Measurements from ENCODE around the gene MAPK8. TPM values are rescaled to one million over a fixed set of nuclear protein-coding genes. Genes with fewer than 3 reads are reported as not detected.

MAPK8 gene
- total RNA-seq, 1 donor from 2014 or later, result 47.4 TPM

DNA sequence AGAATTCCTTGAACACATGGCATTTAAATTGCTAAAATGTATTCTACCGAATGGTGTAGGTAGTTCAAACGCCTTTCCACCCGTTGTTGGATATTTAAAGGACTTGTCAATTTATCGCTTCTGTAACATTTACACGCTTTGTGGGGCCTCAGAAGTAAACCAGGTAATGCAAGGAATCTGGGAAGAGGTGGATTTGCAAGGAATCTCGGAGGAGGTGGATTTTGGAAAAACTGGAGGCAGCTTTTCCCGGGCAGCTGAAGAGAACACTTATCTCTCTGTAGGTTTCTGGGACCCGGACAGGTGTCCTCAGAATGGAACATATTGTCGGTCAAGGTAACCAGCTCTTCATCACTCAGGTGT is 592 bp upstream of the MAPK8 start:
- peak overlapping the region; percentile 65 for H2AFZ ChIP-seq (ENCODE audit: low read depth, low read length)
- H3K4me1 ChIP-seq (ENCODE audit: insufficient read depth, low read length), result peaks cover 13% of the 10 kb centered on the region
- peak overlapping the region; percentile 85 for H3K4me3 ChIP-seq (ENCODE audit: insufficient read depth, low read depth, low read length)
- H3K27ac ChIP-seq (ENCODE audit: low read depth, low read length), result no peak overlapping the region
- H4K20me1 ChIP-seq (ENCODE audit: insufficient read depth, low read length), result peaks cover 36% of the 10 kb centered on the region
- no peaks in the 10 kb centered on the region for H3K27me3 ChIP-seq (ENCODE audit: insufficient read depth, low read length)
- H3K36me3 Mint-ChIP-seq (ENCODE audit: low read depth, unreplicated experiment), result no peaks in the 10 kb centered on the region
- peak overlapping the region; percentile 86 for H3K4me3 Mint-ChIP-seq (ENCODE audit: unreplicated experiment)
- peak overlapping the region; percentile 94 for H3K9ac ChIP-seq (ENCODE audit: low read length)
- H3K79me2 ChIP-seq (ENCODE audit: insufficient read depth, low read length), result peaks cover 40% of the 10 kb centered on the region
- no peaks in the 10 kb centered on the region for H3K9me3 Mint-ChIP-seq (ENCODE audit: unreplicated experiment)
- DNase-seq (ENCODE audit: low read depth) (no peak), FAIRE-seq (no peak)
- H3K4me2 ChIP-seq (ENCODE audit: low read length), result peak overlapping the region; percentile 98
- H3K9me3 ChIP-seq (ENCODE audit: insufficient read depth, low read depth, low read length), result no peaks in the 10 kb centered on the region
- peaks cover 14% of the 10 kb centered on the region for H3K4me1 Mint-ChIP-seq (ENCODE audit: low read depth, unreplicated experiment)
- H3K27me3 Mint-ChIP-seq (ENCODE audit: low read depth, unreplicated experiment), result peaks cover 13% of the 10 kb centered on the region
- TF ChIP-seq EZH2 (IDR thresholded peaks at IDR 0.05; ENCODE audit: insufficient read depth, low read length), result no peak
- TF ChIP-seq, protein P1, sequence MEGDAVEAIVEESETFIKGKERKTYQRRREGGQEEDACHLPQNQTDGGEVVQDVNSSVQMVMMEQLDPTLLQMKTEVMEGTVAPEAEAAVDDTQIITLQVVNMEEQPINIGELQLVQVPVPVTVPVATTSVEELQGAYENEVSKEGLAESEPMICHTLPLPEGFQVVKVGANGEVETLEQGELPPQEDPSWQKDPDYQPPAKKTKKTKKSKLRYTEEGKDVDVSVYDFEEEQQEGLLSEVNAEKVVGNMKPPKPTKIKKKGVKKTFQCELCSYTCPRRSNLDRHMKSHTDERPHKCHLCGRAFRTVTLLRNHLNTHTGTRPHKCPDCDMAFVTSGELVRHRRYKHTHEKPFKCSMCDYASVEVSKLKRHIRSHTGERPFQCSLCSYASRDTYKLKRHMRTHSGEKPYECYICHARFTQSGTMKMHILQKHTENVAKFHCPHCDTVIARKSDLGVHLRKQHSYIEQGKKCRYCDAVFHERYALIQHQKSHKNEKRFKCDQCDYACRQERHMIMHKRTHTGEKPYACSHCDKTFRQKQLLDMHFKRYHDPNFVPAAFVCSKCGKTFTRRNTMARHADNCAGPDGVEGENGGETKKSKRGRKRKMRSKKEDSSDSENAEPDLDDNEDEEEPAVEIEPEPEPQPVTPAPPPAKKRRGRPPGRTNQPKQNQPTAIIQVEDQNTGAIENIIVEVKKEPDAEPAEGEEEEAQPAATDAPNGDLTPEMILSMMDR (IDR thresholded peaks at IDR 0.05; ENCODE audit: insufficient read depth, low read depth, low read length), result no peak
- no peaks in the 10 kb centered on the region for H3K36me3 ChIP-seq (ENCODE audit: insufficient read depth, low read length)
- H3K27ac Mint-ChIP-seq (ENCODE audit: unreplicated experiment), result peak overlapping the region; percentile 75

DNA sequence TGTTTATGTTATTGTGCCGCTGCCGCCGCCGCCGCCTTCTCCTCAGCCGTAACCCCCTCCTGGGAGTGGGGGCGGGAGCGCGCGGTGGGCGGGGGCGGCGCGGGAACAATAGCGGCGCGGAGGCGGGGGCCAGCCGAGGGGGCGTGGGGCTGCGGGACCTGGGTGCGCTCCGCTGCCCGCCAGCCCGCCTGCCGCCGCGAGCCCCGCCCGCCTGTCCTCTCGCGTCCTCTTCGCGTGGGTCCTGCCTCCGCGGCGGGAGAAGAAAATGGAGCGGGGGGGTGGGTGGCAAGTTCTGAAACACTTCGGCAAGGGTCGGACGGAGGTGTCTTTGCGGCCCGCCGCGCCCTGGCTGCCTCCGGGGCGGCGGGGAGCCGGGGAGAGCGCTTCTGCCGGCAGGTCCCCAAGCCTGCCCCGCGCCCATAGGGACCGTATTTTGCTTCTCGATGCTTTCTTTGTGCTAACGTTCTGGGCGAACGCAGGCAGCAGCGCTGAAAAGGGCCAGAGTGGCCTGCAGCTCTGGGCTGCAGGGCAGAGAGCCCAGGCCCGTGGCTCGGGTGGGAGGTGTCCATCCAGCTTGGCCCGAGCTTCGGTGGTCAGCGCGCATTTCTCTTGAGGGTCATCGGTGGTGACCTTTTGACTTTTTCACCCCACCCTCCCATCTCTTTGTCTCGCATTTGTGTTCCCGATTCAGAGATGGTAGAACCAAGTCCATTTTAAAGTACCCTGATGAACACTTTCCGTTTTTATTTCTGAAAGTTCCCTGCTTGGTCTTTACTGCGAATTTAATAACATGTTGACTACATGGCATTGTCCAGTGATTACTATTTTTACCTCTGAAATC is 613 bp downstream of the MAPK8 start:
- Histone ChIP-seq H3K27ac (ENCODE audit: low read depth, low read length) (peak overlapping the region; percentile 86), H3K36me3 (ENCODE audit: insufficient read depth, low read length) (no peaks in the 10 kb centered on the region), H3K4me2 (ENCODE audit: low read length) (peak overlapping the region; percentile 98), H4K20me1 (ENCODE audit: insufficient read depth, low read length) (peaks cover 48% of the 10 kb centered on the region), H3K27me3 (ENCODE audit: insufficient read depth, low read length) (no peaks in the 10 kb centered on the region), H3K4me1 (ENCODE audit: insufficient read depth, low read length) (peaks cover 13% of the 10 kb centered on the region), H3K79me2 (ENCODE audit: insufficient read depth, low read length) (peaks cover 52% of the 10 kb centered on the region), H3K4me3 (ENCODE audit: insufficient read depth, low read depth, low read length) (peak overlapping the region; percentile 85), H3K9ac (ENCODE audit: low read length) (peak overlapping the region; percentile 94), H3K9me3 (ENCODE audit: insufficient read depth, low read depth, low read length) (no peaks in the 10 kb centered on the region), H2AFZ (ENCODE audit: low read depth, low read length) (peak overlapping the region; percentile 67)
- Mint-ChIP-seq H3K27me3 (ENCODE audit: low read depth, unreplicated experiment) (peaks cover 12% of the 10 kb centered on the region), H3K4me3 (ENCODE audit: unreplicated experiment) (peak overlapping the region; percentile 86), H3K27ac (ENCODE audit: unreplicated experiment) (peak overlapping the region; percentile 13), H3K9me3 (ENCODE audit: unreplicated experiment) (no peaks in the 10 kb centered on the region), H3K36me3 (ENCODE audit: low read depth, unreplicated experiment) (no peaks in the 10 kb centered on the region), H3K4me1 (ENCODE audit: low read depth, unreplicated experiment) (peaks cover 14% of the 10 kb centered on the region)
- FAIRE-seq, result no peak
- TF ChIP-seq EZH2 (IDR thresholded peaks at IDR 0.05; ENCODE audit: insufficient read depth, low read length), result no peak
- TF ChIP-seq, protein P1 (IDR thresholded peaks at IDR 0.05; ENCODE audit: insufficient read depth, low read depth, low read length), result no peak
- peak; percentile 36 for DNase-seq (ENCODE audit: low read depth)

DNA sequence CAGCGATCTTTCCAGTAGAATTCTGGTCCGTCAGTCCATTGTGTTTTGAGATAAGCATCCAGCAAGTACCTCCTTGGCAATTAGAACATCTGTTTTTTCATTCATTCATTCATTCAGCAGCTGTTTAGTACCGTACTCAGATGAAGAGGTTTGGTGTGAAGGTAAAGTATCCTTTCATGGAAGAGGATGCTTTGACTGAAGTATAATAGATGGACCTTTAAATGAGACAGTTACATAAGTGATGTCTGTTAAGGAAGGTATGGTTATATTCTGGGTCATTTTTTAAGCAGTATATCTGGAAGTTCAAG is 1.2 kb downstream of the MAPK8 start:
- H3K4me1 ChIP-seq (ENCODE audit: insufficient read depth, low read length), result peaks cover 13% of the 10 kb centered on the region
- no peak for TF ChIP-seq EZH2 (IDR thresholded peaks at IDR 0.05; ENCODE audit: insufficient read depth, low read length)
- TF ChIP-seq, protein P1 (IDR thresholded peaks at IDR 0.05; ENCODE audit: insufficient read depth, low read depth, low read length), result no peak
- no peaks in the 10 kb centered on the region for H3K9me3 ChIP-seq (ENCODE audit: insufficient read depth, low read depth, low read length)
- Mint-ChIP-seq H3K9me3 (ENCODE audit: unreplicated experiment) (no peaks in the 10 kb centered on the region), H3K27me3 (ENCODE audit: low read depth, unreplicated experiment) (peaks cover 11% of the 10 kb centered on the region), H3K27ac (ENCODE audit: unreplicated experiment) (peak overlapping the region; percentile 13), H3K4me3 (ENCODE audit: unreplicated experiment) (peak overlapping the region; percentile 86), H3K4me1 (ENCODE audit: low read depth, unreplicated experiment) (peaks cover 14% of the 10 kb centered on the region), H3K36me3 (ENCODE audit: low read depth, unreplicated experiment) (no peaks in the 10 kb centered on the region)
- FAIRE-seq (no peak), DNase-seq (ENCODE audit: low read depth) (no peak)
- no peak overlapping the region for H2AFZ ChIP-seq (ENCODE audit: low read depth, low read length)
- H3K4me3 ChIP-seq (ENCODE audit: insufficient read depth, low read depth, low read length), result peak overlapping the region; percentile 85
- peaks cover 54% of the 10 kb centered on the region for H4K20me1 ChIP-seq (ENCODE audit: insufficient read depth, low read length)
- H3K4me2 ChIP-seq (ENCODE audit: low read length), result peak overlapping the region; percentile 98
- no peaks in the 10 kb centered on the region for H3K36me3 ChIP-seq (ENCODE audit: insufficient read depth, low read length)
- H3K27me3 ChIP-seq (ENCODE audit: insufficient read depth, low read length), result no peaks in the 10 kb centered on the region
- peak overlapping the region; percentile 86 for H3K27ac ChIP-seq (ENCODE audit: low read depth, low read length)
- H3K9ac ChIP-seq (ENCODE audit: low read length), result peak overlapping the region; percentile 94
- peaks cover 58% of the 10 kb centered on the region for H3K79me2 ChIP-seq (ENCODE audit: insufficient read depth, low read length)
